Fibroblast of peridontal ligament (primary cell): ENCODE data around the gene PPFIA4.

Experiments
- DNase-seq: peaks from one replicate; pipeline ENCODE4 v3.0.0-alpha.2; 2010; ENCODE audit errors: extremely low read depth

Gene PPFIA4

DNA sequence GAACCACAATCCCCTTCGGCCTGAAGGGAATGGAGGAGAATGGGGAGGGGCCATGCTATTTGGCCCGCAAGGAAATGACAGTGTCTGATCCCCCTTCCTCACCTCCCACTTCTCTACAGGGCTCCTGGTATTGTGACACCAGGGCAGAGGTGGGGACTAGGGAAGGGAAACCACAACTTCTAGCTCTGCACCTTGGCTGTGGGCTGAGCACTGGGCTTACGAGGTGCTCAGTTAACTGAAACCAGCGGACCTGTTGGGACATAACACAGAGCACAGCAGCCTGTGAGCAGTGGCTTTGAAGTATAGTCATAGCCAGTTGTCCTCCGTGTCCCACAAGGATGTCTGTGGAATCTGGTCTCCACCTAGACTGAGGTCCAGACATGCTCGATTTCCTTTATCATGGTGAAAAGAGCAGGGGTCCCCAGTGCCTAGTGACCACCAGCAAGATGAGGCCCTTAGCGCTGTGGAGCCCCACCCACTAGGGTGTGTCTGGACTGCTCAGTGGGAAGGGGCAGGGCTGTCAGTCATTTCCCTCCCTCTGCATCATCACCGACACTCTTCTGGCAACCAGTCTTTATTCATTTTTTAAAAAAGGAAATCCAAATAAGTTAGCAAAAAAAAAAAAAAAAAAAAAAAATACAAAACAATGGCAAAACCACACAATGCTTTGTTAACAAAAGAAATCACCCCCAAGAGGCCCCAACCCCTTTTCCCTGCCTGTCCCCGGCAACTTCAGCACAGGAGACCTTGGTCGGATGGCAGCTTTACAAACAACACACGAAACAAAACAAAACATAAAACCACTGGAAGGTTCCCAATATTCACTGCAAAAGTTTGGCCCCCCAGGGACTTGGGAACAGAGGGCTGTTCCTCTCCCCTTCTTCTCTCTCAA lies 56.5 kb downstream of the PPFIA4 start:
- no peak for DNase-seq

DNA sequence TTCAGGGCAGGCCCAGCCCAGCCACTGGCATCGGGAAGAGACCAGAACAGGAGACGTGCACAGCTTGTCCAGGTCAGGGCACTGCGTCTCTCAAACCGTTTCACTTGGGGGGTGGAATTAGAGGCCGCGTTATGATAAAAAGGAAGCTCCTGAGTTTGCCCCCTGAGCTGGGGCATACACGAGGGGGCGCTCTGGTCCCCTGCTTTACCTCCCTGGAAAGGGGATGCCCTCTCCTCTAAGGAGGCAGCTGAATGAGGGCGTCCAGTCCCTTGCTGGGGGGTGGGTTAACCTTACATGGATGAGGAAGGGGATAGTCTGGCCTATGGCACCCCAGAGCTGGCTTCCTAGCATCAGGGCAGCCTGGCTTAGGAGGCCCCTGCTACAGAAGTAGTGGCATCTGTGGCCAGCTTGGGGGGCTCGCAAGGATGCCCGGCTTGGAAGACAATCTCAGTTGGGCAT lies 57.2 kb downstream of the PPFIA4 start:
- DNase-seq = no peak

DNA sequence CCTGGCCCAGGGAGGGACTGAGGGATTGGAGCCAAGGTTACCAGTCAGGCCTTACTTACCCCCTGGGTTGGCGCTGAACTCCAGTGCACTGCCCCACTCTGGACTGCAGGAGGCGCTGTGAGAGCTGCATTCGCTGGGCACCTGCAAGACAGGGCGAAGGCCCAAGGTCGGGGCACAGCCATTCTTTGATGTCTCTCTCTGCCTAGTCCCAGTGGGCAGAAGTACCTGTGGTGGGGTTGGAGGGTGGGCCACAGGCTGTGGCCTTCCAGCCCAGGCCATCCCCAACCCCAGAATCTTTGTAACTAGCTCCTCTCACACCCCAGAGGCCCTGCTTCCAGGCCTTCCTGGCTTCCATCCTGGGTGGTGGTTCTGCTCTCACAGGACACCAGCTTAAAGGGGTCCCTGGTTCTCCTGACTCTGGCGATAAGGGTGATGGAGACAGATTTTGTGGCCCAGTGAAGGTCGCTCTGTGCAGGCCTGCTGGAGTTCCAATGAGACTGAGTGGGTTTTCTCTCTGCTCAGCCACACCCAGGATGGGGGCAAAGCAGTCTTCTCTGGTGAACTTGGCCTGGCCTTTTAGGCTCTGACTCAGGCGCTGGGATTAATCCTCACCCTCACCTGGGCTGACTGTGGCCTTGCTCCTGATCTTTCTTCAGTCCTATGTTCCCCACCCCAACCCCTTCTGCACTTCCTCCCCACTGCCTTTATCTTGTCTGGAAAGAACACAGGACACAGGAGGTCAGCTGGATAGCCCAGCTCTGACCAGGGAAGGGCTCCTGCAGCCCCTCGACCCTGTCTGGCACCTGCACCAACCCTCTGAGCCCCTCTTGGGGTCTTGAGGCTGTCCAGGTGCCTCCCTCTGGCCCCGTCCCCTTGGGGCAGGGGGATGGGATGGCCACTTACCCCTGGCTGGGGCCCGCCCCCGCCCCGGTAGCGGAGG lies 58.6 kb downstream of the PPFIA4 start:
- no peak for DNase-seq

DNA sequence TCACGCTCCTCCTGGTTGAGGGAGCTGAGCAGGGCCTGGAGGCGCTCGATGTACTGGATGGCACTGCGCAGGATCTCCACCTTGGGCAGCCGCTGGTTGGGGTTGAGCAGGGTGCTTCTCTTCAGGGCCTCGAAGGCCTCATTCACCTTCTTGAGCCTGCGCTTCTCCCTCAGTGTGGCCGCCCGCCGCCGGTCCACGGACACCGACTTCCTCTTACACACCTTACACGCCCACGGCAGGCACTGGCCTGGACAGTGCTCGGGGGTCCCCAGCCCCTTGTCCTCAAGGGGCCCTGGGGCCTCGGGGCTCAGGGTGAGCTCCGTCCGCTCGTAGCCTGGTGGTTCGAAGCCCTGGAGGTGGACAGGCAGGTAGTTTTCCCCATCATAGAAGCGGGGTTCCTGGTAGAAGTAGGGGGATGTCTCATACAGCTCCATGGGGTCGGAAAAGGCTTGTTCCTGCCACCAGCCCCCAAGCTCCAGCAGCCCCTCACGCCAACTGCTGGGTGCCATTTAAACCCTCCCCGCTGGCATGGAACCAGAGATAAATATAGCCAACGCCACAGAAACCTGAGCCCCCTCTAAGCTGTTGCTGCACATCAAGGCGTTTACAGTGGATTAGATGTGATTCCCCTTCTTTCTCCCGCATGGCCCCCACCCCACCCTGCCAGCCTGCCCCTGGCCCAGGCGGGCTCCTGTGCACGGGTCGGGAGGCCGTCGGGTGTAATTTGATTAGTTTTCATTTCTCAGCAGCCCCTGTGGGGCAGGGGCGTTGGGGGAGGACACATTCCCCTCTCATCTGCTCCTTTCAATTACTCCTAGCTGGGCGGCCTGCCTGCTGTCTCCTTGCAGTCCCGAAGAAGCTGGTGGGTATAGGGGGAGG lies 59.5 kb downstream of the PPFIA4 start, which contains the start of gene MYOG:
Gene MYOG (minus strand): TSS at position 485 of the 879 bp plus-strand sequence. CDS start 51 bp downstream, at position 434.
- no peak for DNase-seq

DNA sequence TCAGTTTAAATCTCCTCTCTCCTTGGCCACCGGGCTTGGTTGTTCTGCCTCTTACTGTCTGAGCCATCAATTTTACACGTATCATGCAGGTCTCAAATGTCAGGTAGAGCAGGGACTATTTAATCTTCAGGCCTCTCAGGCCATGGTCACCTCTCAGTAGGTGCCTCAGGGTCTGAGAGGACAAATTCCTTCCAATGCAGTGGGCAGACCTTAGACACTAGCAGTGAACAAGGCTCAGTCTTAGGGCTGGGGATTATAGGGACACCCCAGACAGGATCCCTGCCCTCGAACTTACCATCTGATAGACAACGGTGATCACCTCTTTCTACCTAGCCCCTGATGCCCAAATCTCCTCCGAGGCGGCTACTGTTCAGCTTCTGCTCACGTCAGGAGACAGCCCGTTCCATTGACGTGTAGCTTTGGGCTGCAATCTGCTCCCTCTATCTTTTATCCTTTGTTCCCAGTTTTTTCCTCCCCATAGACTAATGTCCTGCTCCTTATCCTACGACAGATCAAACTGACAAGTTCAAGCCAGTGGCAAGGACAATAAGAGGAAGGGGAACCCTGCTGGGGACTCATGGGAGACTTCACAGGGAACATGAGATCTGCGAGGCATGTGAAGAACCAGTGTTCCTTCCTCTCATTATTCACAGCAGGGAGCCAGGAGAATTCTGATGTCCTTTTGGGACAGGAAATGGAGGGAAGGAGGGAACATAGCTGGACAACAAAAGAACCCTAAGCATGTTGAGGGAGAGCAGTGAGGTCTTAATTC lies 60.9 kb downstream of the PPFIA4 start:
- DNase-seq = no peak

DNA sequence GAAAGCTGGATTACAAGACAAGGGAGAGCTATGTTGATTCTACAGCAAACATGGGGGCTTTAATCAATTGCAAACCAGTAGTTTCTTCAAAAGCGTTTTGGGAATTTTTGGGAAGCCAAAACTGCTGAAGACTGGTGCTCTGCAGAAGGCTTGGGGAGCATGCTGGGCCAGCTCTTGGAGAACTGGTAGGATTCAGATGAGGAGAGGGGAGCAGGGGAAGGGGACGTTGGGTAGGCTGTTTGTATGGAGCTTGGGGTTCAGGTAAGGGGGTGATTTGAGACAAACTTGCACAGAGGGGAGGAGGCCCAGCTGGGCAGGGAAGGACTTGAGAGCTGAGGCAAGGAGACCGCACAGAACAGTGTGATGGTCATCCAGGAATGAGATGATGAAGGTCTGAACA lies 62.1 kb downstream of the PPFIA4 start:
- no peak for DNase-seq

DNA sequence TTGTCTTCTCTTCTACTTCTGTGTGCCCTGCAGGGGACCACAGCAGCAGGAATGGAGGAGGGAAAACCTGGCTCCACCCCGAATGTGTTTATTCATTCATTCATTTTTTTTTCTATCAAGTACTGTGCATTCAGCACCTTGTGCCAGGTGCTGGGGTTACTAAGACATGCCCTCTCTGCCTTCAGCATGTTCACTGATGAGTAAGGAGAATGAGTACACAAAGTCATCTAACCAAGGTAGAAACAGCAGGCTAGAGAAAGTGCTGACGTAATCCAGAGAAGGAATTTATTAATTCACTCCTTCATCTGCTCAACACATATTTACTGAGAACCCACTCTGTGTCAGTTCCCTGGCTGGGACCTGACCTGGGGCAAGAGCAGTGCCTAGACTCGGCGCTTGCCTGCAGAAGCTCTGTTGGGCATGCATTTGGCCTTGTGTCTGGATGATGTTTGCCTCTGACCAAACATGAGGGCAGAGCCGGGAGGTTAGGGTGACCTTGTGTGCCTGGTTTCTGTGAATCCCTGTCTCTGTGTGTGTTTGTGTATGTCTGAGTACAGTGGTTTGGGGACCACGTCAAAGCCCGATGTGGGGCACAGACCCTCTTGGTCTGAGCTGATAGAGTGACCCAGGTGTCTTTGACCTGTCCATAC lies 62.8 kb downstream of the PPFIA4 start:
- no peak for DNase-seq

DNA sequence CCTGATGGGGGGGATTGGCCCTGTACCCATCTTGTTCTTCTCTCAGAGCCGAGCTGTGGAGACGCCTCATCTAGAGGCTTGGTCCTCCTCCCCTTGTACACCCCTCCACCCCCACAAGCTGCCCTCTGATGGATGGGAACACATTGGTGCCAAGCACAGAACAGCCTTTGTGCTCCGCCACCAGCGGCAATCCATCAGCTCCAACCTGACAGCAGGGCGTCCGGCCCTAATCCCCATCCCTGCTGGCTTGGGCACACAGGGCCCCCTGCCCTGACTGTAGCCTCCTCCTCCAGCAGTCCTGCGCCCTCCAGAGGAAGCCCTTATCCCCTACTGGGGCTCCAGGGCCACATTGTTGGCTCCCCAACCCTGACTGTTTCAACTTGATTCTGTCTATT lies 63.4 kb downstream of the PPFIA4 start:
- no peak for DNase-seq

DNA sequence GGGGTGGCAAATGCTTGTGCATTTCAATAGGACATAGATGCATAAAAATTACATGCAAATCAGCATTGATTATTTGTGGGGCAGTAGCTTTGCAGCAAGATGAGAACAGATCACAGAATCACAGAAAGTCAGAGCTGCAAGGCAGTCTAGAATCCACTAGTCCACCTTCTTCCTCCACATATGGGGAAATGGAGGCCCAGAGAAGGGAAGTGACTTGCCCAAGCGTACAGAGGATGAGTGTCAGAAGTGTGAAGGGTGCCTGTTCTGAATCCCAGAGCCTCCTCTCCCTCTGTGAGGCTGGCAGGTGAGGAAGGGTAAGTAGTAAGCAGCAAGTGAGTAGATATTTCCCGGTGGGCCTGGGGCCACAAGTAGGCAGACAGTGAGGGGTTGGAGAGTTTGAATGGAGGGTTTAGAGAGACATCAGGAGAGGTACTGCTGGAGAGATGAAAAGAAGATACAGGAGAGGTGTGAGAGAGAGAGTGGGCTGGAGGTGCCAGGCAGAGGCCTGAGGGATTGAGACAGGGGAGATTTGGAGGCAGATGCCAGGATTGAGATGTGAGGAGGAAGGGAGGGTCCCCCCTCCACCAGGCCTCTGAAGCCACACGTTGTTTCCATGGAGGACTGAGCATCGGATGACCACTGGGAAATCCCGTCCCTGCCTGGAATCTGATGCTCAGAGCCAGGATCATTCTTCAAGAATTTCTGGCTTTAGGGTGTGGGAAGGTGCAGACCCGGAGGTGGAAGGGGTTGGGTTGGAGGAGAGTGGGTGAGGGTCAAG lies 64.3 kb downstream of the PPFIA4 start:
- no peak for DNase-seq

DNA sequence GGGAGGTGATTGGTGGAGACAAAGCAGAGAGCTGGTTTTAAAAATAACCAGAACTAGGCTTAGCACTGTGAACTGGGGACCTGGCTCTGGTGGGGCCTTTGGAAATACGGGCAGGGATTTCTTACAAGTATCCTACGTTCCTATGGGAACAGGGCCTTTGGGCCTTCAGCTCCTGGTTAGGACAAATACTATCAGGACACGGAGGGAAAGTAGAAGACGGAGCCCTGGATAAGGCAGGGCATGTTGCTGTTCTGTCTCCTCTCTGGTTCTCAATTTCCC lies 64.8 kb downstream of the PPFIA4 start:
- no peak for DNase-seq

DNA sequence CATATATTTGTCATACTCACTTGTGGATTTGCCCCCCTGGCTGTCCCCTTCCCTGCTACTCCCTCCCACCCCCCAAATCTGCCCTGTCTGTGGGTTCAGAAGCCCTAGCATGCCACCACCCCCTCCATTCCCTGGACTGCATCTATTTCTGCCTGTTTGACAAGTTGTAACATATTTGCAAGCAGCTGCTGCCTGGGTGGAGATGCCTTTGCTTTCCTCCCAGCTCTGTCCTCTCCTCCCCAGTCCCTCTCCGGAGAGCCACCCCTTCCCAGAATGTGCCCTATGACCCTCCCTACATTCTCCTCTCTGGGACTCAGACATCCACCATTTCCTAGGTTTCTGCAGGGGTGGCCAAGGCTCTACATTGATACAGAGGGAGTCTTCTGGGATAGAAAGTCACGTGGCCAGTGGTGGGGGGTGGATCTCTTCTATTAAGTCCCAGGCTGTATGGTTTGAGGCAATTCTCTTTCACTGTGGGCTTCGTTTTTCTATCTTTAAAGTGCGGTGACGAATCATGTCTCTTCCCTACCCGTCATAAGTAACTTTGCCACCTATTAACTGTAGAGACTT lies 65.6 kb downstream of the PPFIA4 start:
- no peak for DNase-seq

DNA sequence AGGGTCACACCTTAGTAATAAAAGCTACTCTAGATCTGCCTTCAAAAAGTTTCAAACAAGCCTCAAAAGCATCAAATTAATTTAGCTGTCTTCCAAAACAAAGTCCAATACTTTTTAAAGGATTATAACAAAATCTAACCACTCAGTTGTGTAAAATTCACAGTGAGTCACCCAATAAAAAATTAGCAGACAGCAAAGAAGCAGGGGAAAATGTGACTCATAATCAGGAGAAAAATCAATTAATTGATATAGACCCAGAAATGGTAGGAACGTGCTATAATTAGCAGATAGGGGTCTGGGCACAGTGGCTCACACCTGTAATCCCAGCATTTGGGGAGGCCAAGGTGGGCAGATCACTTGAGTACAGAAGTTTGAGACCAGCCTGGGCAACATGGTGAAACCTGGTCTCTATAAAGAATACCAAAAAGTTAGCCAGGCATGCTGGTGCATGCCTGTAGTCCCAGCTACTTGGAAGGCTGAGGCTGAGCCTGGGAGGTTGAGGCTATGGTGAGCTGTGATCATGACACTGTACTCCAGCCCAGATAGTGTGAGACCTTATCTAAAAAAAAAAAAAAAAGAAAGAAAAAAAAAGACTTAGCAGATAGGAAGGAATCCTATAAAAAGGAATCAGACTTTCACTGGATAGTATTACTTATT lies 67.6 kb downstream of the PPFIA4 start:
- no peak for DNase-seq

DNA sequence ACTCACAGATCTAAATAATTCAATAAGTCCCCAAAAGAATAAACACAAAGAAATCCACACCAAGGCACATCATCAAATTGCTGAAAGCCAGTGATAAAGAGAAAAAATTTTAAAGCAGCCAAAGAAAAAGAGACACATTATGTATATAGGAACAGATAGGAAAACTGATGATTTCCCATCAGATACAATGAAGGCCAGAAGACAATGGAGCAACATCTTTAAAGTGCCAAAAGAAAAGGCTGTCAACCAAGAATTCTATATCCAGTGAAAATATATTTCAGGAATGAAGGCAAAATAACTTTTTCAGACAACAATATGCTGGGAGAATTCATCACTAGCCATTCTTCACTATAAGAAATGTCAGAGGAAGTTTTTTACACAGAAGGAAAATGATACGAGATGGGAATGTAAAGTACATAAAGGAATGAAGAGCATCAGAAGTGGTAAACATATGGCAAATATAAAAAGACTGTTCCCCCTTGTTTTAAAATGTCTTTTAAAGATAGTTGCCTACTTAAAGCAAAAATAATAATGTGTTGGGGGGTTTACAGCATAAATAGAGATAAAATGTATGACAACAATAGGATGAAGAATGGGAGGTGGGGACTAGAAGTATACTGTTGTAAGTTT lies 68.9 kb downstream of the PPFIA4 start:
- no peak for DNase-seq

DNA sequence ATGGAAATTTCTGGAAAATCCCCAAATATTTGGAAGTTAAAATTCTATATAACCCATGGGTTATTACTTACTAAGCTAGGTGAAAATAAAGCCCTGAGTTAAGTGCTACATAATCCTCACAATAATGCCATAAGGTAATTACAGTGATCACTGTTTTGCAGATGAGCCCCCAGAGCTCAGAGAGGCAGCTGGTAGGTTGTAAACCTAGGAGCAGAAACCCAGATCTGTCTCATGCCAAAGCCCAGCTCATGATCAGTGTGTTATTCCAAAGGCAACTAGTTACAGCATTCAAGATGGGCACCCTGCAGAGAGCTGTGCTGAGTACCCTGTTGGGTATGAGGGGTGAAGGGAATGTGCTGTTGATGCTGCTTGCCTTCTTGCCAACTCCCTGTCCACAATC lies 70.3 kb downstream of the PPFIA4 start:
- no peak for DNase-seq

DNA sequence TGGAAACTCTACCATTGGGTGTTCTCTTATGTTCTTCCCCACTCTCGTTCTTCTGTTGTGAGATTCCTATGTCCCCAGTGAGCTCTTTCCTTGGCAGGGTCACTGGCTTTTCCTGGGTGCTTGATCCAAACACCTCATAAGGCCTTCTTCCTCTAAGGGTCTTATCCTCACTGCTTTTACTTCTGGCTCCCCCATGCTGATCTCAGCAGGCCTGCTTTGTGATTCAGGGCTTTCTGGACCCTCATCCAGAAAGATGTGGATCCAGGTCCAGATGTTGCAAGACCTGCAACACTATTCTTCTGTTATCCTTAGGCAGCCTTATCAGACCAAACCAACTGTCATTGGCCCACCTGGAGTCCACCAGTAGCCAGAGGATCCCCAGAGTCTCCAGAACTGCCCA lies 70.7 kb downstream of the PPFIA4 start:
- DNase-seq = no peak

DNA sequence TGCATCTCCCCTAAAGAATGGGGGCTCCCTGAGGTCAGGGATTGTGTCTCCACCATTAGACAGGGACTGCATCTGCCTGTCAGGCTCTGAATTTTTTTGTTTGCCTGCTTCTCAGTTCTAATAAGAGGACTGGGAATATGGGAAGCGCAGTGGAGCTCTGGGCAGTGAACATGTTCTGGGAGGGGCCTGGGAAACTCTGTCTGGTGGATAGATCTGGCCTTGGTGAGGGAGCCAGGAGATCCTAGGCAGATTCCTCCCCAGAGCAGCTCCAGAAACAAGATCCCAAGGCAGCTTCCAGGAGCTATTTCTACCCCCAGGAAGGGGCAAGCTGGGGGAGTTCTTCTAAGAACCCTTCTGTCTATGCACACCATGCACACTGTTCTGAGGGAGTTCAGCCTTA lies 72.2 kb downstream of the PPFIA4 start:
- DNase-seq = no peak

DNA sequence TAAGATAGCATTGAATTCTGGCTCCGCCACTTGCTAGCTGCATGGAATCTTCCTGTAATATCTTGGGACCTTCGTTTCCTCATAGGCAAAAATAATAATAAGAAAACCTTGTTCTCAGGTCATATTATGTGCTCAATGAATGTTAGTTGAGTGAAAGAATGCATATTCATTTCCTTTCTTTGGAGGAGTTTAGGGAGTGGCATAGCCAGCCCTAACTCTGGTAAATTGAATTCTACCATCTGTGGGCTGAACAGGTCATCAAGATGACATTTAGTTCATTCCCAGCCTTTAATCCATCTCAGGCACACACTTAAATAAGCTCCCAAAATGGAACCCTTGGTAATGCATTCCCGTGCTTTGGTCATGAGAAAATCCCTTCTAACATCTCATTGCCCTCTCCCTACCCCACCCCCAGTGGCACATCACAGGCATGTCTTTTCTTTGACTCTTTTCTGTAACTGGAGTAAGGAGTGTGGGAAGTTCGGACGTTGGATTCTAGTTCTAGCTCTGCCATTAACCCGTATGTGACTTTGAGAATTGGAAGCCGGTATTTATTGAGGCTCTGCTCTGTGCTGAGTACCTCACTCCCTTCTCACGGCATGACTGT lies 72.7 kb downstream of the PPFIA4 start:
- DNase-seq = no peak
